GM18511 (cell line): Measurements from ENCODE around the gene CAMK1G.

Source experiments
- ATAC-seq: cut with Tn5 transposase; IDR thresholded peaks from one replicate; pipeline ENCODE4 v1.9.1; 2021; ENCODE audit warnings: mild to moderate bottlenecking, moderate library complexity; ENCODE audit not compliant: unreplicated experiment

Gene CAMK1G

DNA sequence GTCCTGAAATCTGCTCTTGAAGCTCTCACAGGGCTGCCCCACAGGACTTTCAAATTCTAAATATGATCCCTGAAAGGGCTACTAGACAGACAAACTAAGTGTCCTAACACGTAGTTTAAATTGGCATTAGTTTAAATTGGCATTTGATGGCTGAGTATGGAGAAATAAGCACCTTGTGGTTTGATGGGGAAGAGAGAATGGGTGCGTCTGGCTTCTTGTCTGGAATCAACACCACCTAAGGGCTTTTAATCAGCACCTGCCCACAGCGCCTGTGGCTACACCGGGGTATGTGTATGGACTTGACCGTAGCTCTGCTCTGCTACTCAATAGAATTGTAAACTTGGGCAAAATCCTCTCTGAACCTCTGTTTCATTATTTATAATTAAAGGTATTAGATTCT is 74.4 kb downstream of the CAMK1G start:
- no peak for ATAC-seq

- ATAC-seq = peak; percentile 96
Measured at GRCh38 chr1:209659909-209660308, 76.4 kb downstream of the CAMK1G start.

- no peak for ATAC-seq
Measured at GRCh38 chr1:209661071-209661470, 77.6 kb downstream of the CAMK1G start.

DNA sequence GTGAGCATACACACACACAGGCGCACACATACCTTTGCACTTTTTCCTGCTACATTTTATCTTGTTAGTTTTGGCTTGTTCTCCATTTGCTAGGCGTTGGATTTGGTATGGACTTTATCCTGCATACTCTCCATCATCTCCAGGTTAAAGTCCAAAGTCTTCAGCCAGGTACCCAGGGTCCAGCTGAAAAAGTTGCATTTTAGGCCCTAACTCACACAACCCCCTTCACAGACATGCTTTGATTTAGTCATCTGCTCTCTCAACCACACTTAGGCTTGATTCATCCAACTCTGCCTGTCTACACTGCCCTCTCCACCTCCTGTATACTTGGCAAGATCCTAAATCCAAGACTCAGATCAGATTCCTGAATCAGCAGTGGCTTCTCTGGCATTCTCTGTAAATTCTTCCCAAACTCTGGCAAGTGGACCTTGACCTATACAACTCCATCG is 79.4 kb downstream of the CAMK1G start:
- ATAC-seq = no peak
